Hepatocyte (in vitro differentiated cells): Measurements from ENCODE around the gene PLAAT5.

Experiments
- EZH2phosphoT487 ChIP-seq: fragments of 200-600 bp; sonication (generic); IDR thresholded peaks from one replicate; pipeline ENCODE4 v1.6.1; 2018; ENCODE audit warnings: antibody characterized with exemption, mild to moderate bottlenecking, low read depth, moderate library complexity; ENCODE audit not compliant: unreplicated experiment, severe bottlenecking
- TF ChIP-seq, protein P1 (sequence below): fragments of 200-600 bp; sonication (generic); IDR thresholded peaks from 2 replicates; pipeline ENCODE4 v1.5.1; 2016; ENCODE audit warnings: antibody characterized with exemption, mild to moderate bottlenecking; ENCODE audit not compliant: poor library complexity

- TF ChIP-seq, protein P1, sequence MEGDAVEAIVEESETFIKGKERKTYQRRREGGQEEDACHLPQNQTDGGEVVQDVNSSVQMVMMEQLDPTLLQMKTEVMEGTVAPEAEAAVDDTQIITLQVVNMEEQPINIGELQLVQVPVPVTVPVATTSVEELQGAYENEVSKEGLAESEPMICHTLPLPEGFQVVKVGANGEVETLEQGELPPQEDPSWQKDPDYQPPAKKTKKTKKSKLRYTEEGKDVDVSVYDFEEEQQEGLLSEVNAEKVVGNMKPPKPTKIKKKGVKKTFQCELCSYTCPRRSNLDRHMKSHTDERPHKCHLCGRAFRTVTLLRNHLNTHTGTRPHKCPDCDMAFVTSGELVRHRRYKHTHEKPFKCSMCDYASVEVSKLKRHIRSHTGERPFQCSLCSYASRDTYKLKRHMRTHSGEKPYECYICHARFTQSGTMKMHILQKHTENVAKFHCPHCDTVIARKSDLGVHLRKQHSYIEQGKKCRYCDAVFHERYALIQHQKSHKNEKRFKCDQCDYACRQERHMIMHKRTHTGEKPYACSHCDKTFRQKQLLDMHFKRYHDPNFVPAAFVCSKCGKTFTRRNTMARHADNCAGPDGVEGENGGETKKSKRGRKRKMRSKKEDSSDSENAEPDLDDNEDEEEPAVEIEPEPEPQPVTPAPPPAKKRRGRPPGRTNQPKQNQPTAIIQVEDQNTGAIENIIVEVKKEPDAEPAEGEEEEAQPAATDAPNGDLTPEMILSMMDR: no peak
- no peak for TF ChIP-seq EZH2phosphoT487
Observed at GRCh38 chr11:63518548-63518947, 27.6 kb upstream of the PLAAT5 start.
